ENCODE data around the gene TMEM200A. TPM values are rescaled to one million over a fixed set of nuclear protein-coding genes. Genes with fewer than 3 reads are reported as not detected.
A peak's percentile ranks its signal among the peaks of the same experiment; 100 is the strongest.

The TMEM200A gene
- total RNA-seq, 1 donor = 43.1 TPM

- TF ChIP-seq CTCF (IDR thresholded peaks at IDR 0.05; ENCODE audit: extremely low read depth, low read depth, low read length) = no peak
- Histone ChIP-seq H3K9me3 (ENCODE audit: low read depth, low read length) (no peaks in the 10 kb centered on the region), H3K4me1 (ENCODE audit: insufficient read depth, low read length) (peaks cover 14% of the 10 kb centered on the region), H3K36me3 (ENCODE audit: insufficient read depth, low read length) (no peaks in the 10 kb centered on the region), H3K27me3 (ENCODE audit: insufficient read depth, low read length) (no peaks in the 10 kb centered on the region), H3K27ac (ENCODE audit: low read depth, low read length) (no peak overlapping the region), H3K4me2 (ENCODE audit: insufficient read depth, low read length) (no peak overlapping the region), H3K79me2 (ENCODE audit: insufficient read depth, low read length) (no peaks in the 10 kb centered on the region), H2AFZ (ENCODE audit: low read length) (no peak overlapping the region), H3K4me3 (ENCODE audit: insufficient read depth, low read length) (no peak overlapping the region), H4K20me1 (ENCODE audit: insufficient read depth, low read length) (no peaks in the 10 kb centered on the region)
- DNase-seq (ENCODE audit: insufficient read length, low spot score, missing footprints) = no peak
Measured at GRCh38 chr6:130467146-130468050, 101.6 kb downstream of the TMEM200A start.

GRCh38 chr6:130470766-130471165 lies 104.9 kb downstream of the TMEM200A start:
- Histone ChIP-seq H2AFZ (ENCODE audit: low read length) (no peak overlapping the region), H3K27me3 (ENCODE audit: insufficient read depth, low read length) (no peaks in the 10 kb centered on the region), H3K36me3 (ENCODE audit: insufficient read depth, low read length) (no peaks in the 10 kb centered on the region), H3K4me3 (ENCODE audit: insufficient read depth, low read length) (no peak overlapping the region), H3K4me1 (ENCODE audit: insufficient read depth, low read length) (peaks cover 14% of the 10 kb centered on the region), H3K27ac (ENCODE audit: low read depth, low read length) (no peak overlapping the region), H3K9me3 (ENCODE audit: low read depth, low read length) (no peaks in the 10 kb centered on the region), H3K4me2 (ENCODE audit: insufficient read depth, low read length) (no peak overlapping the region), H4K20me1 (ENCODE audit: insufficient read depth, low read length) (no peaks in the 10 kb centered on the region), H3K79me2 (ENCODE audit: insufficient read depth, low read length) (no peaks in the 10 kb centered on the region)
- no peak for DNase-seq (ENCODE audit: insufficient read length, low spot score, missing footprints)
- no peak for TF ChIP-seq CTCF (IDR thresholded peaks at IDR 0.05; ENCODE audit: extremely low read depth, low read depth, low read length)

- Histone ChIP-seq H3K27ac (ENCODE audit: low read depth, low read length) (no peak overlapping the region), H3K4me1 (ENCODE audit: insufficient read depth, low read length) (peaks cover 6% of the 10 kb centered on the region), H3K9me3 (ENCODE audit: low read depth, low read length) (no peaks in the 10 kb centered on the region), H3K4me3 (ENCODE audit: insufficient read depth, low read length) (no peak overlapping the region), H2AFZ (ENCODE audit: low read length) (no peak overlapping the region), H4K20me1 (ENCODE audit: insufficient read depth, low read length) (no peaks in the 10 kb centered on the region), H3K4me2 (ENCODE audit: insufficient read depth, low read length) (peak overlapping the region; percentile 11), H3K27me3 (ENCODE audit: insufficient read depth, low read length) (no peaks in the 10 kb centered on the region), H3K79me2 (ENCODE audit: insufficient read depth, low read length) (no peaks in the 10 kb centered on the region), H3K36me3 (ENCODE audit: insufficient read depth, low read length) (no peaks in the 10 kb centered on the region)
- peak; percentile 8 for TF ChIP-seq CTCF (IDR thresholded peaks at IDR 0.05; ENCODE audit: extremely low read depth, low read depth, low read length)
- DNase-seq (ENCODE audit: insufficient read length, low spot score, missing footprints) = no peak
Measured at GRCh38 chr6:130473886-130474285, 108.1 kb downstream of the TMEM200A start.

GRCh38 chr6:130482645-130483390 lies 117.0 kb downstream of the TMEM200A start:
- no peak overlapping the region for H3K4me3 ChIP-seq (ENCODE audit: insufficient read depth, low read length)
- peak; percentile 79 for DNase-seq (ENCODE audit: insufficient read length, low spot score, missing footprints)
- H3K27ac ChIP-seq (ENCODE audit: low read depth, low read length) = peak overlapping the region; percentile 54
- H3K4me2 ChIP-seq (ENCODE audit: insufficient read depth, low read length) = no peak overlapping the region
- no peaks in the 10 kb centered on the region for H4K20me1 ChIP-seq (ENCODE audit: insufficient read depth, low read length)
- H3K79me2 ChIP-seq (ENCODE audit: insufficient read depth, low read length) = no peaks in the 10 kb centered on the region
- H2AFZ ChIP-seq (ENCODE audit: low read length) = no peak overlapping the region
- H3K27me3 ChIP-seq (ENCODE audit: insufficient read depth, low read length) = no peaks in the 10 kb centered on the region
- no peak for TF ChIP-seq CTCF (IDR thresholded peaks at IDR 0.05; ENCODE audit: extremely low read depth, low read depth, low read length)
- peaks cover 14% of the 10 kb centered on the region for H3K4me1 ChIP-seq (ENCODE audit: insufficient read depth, low read length)
- no peaks in the 10 kb centered on the region for H3K9me3 ChIP-seq (ENCODE audit: low read depth, low read length)
- H3K36me3 ChIP-seq (ENCODE audit: insufficient read depth, low read length) = no peaks in the 10 kb centered on the region

All from osteoblast (primary cell).